ENCODE data around the gene INPP5E. TPM values are rescaled to one million over a fixed set of nuclear protein-coding genes. Genes with fewer than 3 reads are reported as not detected.

INPP5E gene
- total and polyA plus RNA-seq, 10 of the 15 experiments (the other 5 are each of a cell fraction or from before 2014, with no cell fraction given) = 0.24 to 16.0 (median 5.3) TPM

DNA sequence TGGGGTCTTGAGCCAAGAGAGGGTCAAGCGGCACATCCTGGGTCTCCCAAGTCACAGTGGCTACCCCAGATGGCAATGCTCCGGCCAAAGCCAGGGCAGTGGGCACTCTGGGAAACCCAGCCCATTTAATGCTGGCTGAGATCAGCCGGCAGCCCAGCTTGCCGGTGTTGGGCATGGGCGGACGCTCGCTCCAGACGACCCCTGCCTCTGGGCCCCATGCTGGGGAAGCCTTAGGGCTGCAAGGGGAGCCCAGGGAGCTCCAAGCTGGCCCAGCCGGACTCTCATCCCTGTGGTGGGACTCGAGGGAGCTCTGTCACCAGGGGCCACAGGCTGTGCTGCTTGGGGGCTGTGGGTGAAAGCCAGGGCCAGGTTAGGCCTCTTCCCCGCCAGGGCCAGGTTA, 60.2 kb downstream of the INPP5E start:
- intact Hi-C loops (cut with micrococcal nuclease; ENCODE audit: unreplicated experiment) = no loop called here
- TF ChIP-seq TCF3 (IDR thresholded peaks at IDR 0.05; ENCODE audit: borderline replicate concordance, insufficient read depth, low read depth, low read length) (no peak), TCF12 (IDR thresholded peaks at IDR 0.05; ENCODE audit: low read depth, low read length) (no peak), ZNF687 (IDR thresholded peaks at IDR 0.05) (no peak), STAT1 (conservative IDR thresholded peaks at IDR 0.05) (no peak), SIX5 (IDR thresholded peaks at IDR 0.05; ENCODE audit: low read depth, low read length, severe bottlenecking) (no peak), USF1 (IDR thresholded peaks at IDR 0.05; ENCODE audit: borderline replicate concordance, extremely low read length, insufficient read depth, low read depth, low read length) (no peak), RFX5 (IDR thresholded peaks at IDR 0.05; ENCODE audit: low read depth, low read length) (no peak), HCFC1 (IDR thresholded peaks at IDR 0.05; ENCODE audit: low read length) (no peak), SPI1 (IDR thresholded peaks at IDR 0.05; ENCODE audit: borderline replicate concordance, insufficient read depth, low read depth, low read length) (no peak), RBBP5 (conservative IDR thresholded peaks at IDR 0.05) (no peak), IKZF1 (conservative IDR thresholded peaks at IDR 0.05) (no peak), WRNIP1 (IDR thresholded peaks at IDR 0.05; ENCODE audit: borderline replicate concordance, low read depth, low read length) (no peak), IRF3 (IDR thresholded peaks at IDR 0.05) (no peak)
- TF ChIP-seq, protein P1, sequence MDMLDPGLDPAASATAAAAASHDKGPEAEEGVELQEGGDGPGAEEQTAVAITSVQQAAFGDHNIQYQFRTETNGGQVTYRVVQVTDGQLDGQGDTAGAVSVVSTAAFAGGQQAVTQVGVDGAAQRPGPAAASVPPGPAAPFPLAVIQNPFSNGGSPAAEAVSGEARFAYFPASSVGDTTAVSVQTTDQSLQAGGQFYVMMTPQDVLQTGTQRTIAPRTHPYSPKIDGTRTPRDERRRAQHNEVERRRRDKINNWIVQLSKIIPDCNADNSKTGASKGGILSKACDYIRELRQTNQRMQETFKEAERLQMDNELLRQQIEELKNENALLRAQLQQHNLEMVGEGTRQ (IDR thresholded peaks at IDR 0.05; ENCODE audit: borderline replicate concordance, low read depth, low read length) = no peak
- TF ChIP-seq, protein P2, sequence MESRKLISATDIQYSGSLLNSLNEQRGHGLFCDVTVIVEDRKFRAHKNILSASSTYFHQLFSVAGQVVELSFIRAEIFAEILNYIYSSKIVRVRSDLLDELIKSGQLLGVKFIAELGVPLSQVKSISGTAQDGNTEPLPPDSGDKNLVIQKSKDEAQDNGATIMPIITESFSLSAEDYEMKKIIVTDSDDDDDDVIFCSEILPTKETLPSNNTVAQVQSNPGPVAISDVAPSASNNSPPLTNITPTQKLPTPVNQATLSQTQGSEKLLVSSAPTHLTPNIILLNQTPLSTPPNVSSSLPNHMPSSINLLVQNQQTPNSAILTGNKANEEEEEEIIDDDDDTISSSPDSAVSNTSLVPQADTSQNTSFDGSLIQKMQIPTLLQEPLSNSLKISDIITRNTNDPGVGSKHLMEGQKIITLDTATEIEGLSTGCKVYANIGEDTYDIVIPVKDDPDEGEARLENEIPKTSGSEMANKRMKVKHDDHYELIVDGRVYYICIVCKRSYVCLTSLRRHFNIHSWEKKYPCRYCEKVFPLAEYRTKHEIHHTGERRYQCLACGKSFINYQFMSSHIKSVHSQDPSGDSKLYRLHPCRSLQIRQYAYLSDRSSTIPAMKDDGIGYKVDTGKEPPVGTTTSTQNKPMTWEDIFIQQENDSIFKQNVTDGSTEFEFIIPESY (IDR thresholded peaks at IDR 0.05) = no peak

More for the DNA sequence above, 60.2 kb downstream of the INPP5E start:
- RAD21 ChIA-PET (ENCODE audit: unreplicated experiment) = no interaction called here
- DNase-seq (ENCODE audit: low read depth, low spot score) = no peak
- no peak overlapping the region for H3K9ac ChIP-seq (ENCODE audit: control insufficient read depth, insufficient read depth, low read length)
- no peaks in the 10 kb centered on the region for H4K20me1 ChIP-seq (ENCODE audit: control insufficient read depth, insufficient read depth)
- H3K36me3 ChIP-seq (ENCODE audit: control insufficient read depth in 2 of 2, insufficient read depth in 2 of 2, low read length in 1 of 2) = peaks cover 0 to 34% of the 10 kb centered on the region in 2 experiments; a peak in 3 of 4 replicates
- 91% methylated on average over 11 of the region's 11 CpGs for WGBS (ENCODE audit: insufficient coverage, insufficient replicate concordance, low lambda C conversion rate, missing lambda C conversion rate)
- no peaks in the 10 kb centered on the region for H3K79me2 ChIP-seq (ENCODE audit: control insufficient read depth, insufficient read depth, low read length)
- ATAC-seq = no peak
- no peaks in the 10 kb centered on the region for H3K9me3 ChIP-seq (replicated peaks; ENCODE audit: control insufficient read depth, insufficient read depth, low read length)
- H3K27me3 ChIP-seq (replicated peaks in 1 of 2; ENCODE audit: control insufficient read depth in 2 of 2, insufficient read depth in 2 of 2, low read length in 1 of 2) = no peaks in the 10 kb centered on the region
- CTCF ChIA-PET = no interaction called here
- no peak overlapping the region for H3K4me2 ChIP-seq (ENCODE audit: control insufficient read depth, insufficient read depth)
- SMC1A ChIA-PET (ENCODE audit: uncharacterized antibody, unreplicated experiment) = no interaction called here
- no peaks in the 10 kb centered on the region for H3K4me1 ChIP-seq (ENCODE audit: control insufficient read depth, insufficient read depth, low read length)
- no peak overlapping the region for H3K27ac ChIP-seq (ENCODE audit: control insufficient read depth, insufficient read depth)
- POLR2A ChIA-PET = no interaction called here
- no peak for FAIRE-seq
- in situ Hi-C loops (cut with MboI) = no loop called here
- no peak overlapping the region for H3K4me3 ChIP-seq
- no peak overlapping the region for H2AFZ ChIP-seq (ENCODE audit: control insufficient read depth, low read depth, low read length)
- BruUV-seq (replicated peaks) = no TSS peak

Data from GM12878 (cell line).